ENCODE measurements around the gene CHMP1B. TPM values are rescaled to one million over a fixed set of nuclear protein-coding genes. Genes with fewer than 3 reads are reported as not detected.

Gene CHMP1B
- total RNA-seq, 1 donor from 2014 or later: 140 TPM

- Histone ChIP-seq H3K27me3 (ENCODE audit: control insufficient read depth, insufficient read depth, low read length) (no peaks in the 10 kb centered on the region), H3K4me3 (ENCODE audit: low read depth, low read length) (no peak overlapping the region), H3K36me3 (ENCODE audit: control insufficient read depth, insufficient read depth, low read length) (peaks cover 10% of the 10 kb centered on the region)
- no peak for DNase-seq (ENCODE audit: low read depth)
- TF ChIP-seq CTCF (IDR thresholded peaks at IDR 0.05; ENCODE audit: insufficient read depth, low read length, severe bottlenecking): no peak
- no peak for FAIRE-seq
Observed at GRCh38 chr18:11882636-11883035, 31.4 kb downstream of the CHMP1B start.

GRCh38 chr18:11883153-11883552 lies 31.9 kb downstream of the CHMP1B start:
- Histone ChIP-seq H3K4me3 (ENCODE audit: low read depth, low read length) (no peak overlapping the region), H3K27me3 (ENCODE audit: control insufficient read depth, insufficient read depth, low read length) (no peaks in the 10 kb centered on the region), H3K36me3 (ENCODE audit: control insufficient read depth, insufficient read depth, low read length) (peaks cover 10% of the 10 kb centered on the region)
- DNase-seq (ENCODE audit: low read depth): no peak
- no peak for FAIRE-seq
- no peak for TF ChIP-seq CTCF (IDR thresholded peaks at IDR 0.05; ENCODE audit: insufficient read depth, low read length, severe bottlenecking)

- FAIRE-seq: no peak
- DNase-seq (ENCODE audit: low read depth): no peak
- TF ChIP-seq CTCF (IDR thresholded peaks at IDR 0.05; ENCODE audit: insufficient read depth, low read length, severe bottlenecking): no peak
- Histone ChIP-seq H3K36me3 (ENCODE audit: control insufficient read depth, insufficient read depth, low read length) (peaks cover 10% of the 10 kb centered on the region), H3K4me3 (ENCODE audit: low read depth, low read length) (no peak overlapping the region), H3K27me3 (ENCODE audit: control insufficient read depth, insufficient read depth, low read length) (no peaks in the 10 kb centered on the region)
Observed at GRCh38 chr18:11884396-11885030, 33.3 kb downstream of the CHMP1B start.

- H3K27me3 ChIP-seq (ENCODE audit: control insufficient read depth, insufficient read depth, low read length): no peaks in the 10 kb centered on the region
- H3K36me3 ChIP-seq (ENCODE audit: control insufficient read depth, insufficient read depth, low read length): peaks cover 10% of the 10 kb centered on the region
- no peak overlapping the region for H3K4me3 ChIP-seq (ENCODE audit: low read depth, low read length)
- TF ChIP-seq CTCF (IDR thresholded peaks at IDR 0.05; ENCODE audit: insufficient read depth, low read length, severe bottlenecking): no peak
- DNase-seq (ENCODE audit: low read depth) (no peak), FAIRE-seq (no peak)
Observed at GRCh38 chr18:11885278-11885947, 34.2 kb downstream of the CHMP1B start.

GRCh38 chr18:11886577-11887110 lies 35.4 kb downstream of the CHMP1B start:
- FAIRE-seq (no peak), DNase-seq (ENCODE audit: low read depth) (no peak)
- Histone ChIP-seq H3K36me3 (ENCODE audit: control insufficient read depth, insufficient read depth, low read length) (peaks cover 8% of the 10 kb centered on the region), H3K4me3 (ENCODE audit: low read depth, low read length) (no peak overlapping the region), H3K27me3 (ENCODE audit: control insufficient read depth, insufficient read depth, low read length) (no peaks in the 10 kb centered on the region)
- TF ChIP-seq CTCF (IDR thresholded peaks at IDR 0.05; ENCODE audit: insufficient read depth, low read length, severe bottlenecking): no peak

All from bronchial epithelial cell (primary cell).